Stimulated activated CD4-positive, alpha-beta T cell treated with anti-CD3 and anti-CD28 coated beads, Interleukin-4, amount 100 ng/mL, for 4 hours (primary cell): ENCODE data around the gene SAP30BP.
A peak's percentile ranks its signal among the peaks of the same experiment; 100 is the strongest.

ENCODE experiments used
- DNase-seq, 2 experiments: peaks; one replicate each; pipeline ENCODE4 v3.0.0-alpha.2; 2020

SAP30BP gene

DNA sequence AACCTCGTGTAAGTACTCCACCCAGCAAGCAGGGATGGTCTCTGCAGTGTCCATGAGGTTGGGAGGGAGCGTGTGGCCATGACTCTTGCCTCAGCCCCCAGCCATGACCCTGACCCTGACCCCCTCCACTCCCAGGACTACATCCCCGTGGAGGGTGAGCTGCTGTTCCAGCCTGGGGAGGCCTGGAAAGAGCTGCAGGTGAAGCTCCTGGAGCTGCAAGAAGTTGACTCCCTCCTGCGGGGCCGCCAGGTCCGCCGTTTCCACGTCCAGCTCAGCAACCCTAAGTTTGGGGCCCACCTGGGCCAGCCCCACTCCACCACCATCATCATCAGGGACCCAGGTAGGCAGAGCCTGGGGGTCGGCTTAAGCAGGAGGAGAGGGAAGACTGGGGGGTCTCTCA is 81.6 kb downstream of the SAP30BP start:
- DNase-seq = no peak

DNA sequence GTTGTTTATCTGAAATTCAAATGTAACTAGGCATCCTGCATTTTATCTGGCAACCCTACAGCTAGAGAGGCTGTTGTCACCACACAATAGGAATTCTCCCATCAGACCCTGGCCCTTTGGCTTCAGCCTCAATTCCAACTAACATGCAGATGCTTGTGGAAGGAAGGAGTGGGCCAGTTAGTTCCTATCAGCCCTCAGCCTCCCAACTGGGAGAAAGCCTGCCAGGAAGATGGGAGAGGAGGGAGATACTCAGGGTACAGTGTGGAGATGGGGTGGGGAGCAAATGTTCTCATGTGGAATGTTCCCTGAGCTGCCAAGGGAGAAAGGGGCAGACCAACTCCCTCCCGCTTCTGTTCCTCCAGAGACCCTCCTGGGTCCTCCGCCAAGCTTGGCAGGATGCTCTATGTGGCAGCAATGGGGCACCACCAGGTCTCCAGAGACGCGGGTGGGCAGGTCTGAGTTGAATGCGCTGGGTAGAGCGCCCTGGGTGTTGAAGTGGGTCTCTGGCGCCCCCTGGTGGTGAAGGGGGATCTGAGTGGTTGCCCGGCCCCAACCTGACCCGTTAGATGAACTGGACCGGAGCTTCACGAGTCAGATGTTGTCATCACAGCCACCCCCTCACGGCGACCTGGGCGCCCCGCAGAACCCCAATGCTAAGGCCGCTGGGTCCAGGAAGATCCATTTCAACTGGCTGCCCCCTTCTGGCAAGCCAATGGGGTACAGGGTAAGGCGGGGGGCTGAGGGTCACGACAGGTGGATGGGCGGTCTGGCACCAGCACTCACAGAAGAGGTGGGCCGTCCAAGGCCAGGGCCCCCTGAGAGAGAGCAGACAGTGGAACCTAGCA is 82.6 kb downstream of the SAP30BP start:
- peak; percentile 75 to 92 for DNase-seq

DNA sequence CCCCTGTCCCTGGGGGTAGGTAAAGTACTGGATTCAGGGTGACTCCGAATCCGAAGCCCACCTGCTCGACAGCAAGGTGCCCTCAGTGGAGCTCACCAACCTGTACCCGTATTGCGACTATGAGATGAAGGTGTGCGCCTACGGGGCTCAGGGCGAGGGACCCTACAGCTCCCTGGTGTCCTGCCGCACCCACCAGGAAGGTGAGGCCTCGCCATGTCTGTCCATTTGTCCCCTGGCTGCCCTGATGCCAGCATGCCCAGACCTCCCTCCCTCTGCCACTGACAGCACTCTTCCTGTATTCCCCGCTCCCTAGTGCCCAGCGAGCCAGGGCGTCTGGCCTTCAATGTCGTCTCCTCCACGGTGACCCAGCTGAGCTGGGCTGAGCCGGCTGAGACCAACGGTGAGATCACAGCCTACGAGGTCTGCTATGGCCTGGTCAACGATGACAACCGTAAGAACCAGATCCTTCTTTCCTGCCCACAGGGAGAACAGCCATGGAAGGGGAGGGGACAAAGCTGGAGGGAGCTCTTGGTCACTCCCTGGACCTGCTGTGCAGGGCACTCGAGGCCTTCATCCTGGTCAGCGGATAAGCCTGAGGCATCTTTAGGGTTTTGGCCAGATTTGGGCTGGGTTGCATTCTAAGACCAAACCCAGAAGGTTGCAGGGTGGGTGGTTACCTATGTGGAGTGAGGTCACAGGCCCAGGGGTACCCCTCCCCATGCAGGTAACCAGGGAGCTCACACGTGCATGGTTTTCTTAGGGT is 83.7 kb downstream of the SAP30BP start:
- DNase-seq = no peak

DNA sequence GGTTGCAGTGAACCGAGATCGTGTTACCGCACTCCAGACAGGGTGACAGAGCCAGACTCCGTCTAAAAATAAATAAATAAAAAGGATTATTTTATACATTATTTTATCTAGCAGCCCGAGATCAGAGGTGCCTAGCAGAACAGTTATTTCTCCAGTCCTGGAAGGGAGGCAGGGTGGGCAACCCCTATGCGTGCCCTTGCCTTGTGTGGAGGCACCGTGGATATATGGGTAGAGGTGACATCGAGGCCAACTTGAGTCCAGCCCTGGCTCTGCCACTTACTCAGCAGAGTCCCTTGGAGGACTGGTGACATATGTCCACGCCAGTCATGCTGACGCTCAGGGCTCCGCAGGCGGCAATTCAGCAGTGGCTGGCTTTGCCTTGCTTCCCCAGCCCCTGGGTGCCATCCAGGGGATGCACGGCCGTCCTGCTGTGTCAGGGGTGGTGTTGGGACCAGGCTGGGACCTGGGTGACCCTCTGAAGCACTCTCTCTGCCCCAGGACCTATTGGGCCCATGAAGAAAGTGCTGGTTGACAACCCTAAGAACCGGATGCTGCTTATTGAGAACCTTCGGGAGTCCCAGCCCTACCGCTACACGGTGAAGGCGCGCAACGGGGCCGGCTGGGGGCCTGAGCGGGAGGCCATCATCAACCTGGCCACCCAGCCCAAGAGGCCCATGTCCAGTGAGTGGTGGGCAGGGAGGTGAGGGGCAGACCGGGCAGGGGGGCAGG is 84.7 kb downstream of the SAP30BP start:
- no peak for DNase-seq

DNA sequence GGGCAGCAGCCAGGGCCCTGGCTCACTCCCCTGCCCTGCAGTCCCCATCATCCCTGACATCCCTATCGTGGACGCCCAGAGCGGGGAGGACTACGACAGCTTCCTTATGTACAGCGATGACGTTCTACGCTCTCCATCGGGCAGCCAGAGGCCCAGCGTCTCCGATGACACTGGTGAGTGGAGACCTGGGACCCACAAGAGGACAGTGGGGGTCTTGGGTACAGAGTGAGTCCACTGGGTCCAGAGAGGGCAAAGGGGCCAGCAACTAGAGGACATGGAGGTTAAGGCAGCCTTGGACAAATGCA is 85.2 kb downstream of the SAP30BP start:
- DNase-seq = no peak

DNA sequence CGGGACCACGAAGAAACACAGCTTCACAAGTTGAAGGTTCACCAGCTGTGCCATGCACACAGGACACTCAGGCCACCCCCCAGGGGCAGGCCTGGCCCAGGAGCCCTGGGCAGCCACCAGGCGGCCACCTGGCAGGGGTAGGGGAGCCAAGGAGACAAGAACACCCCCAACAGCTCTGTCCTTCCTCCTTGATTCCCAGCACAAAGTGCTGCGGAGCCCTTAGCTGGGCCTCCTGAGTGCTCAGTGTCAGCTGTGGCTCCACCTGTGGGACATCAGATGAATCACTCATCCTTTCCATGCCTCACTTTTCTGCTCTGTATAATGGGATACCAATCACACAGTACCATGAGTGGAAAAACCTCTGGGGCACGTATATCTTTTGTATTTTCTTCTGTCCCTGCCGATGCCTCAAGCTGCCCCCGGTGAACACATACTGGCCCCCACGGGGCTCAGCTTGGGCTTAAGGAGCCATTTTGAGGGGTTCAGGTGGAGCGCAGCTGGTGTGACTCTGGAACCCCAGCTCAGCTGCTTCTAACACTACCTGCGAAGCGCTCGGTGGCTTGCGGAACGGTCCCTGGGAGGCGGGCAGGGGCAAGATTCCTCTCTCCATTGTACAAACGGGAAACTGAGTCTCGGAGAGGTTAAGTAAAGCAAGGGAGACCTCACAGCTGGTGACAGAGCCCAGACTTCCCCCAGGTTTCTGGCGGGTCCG is 85.8 kb downstream of the SAP30BP start:
- no peak for DNase-seq

DNA sequence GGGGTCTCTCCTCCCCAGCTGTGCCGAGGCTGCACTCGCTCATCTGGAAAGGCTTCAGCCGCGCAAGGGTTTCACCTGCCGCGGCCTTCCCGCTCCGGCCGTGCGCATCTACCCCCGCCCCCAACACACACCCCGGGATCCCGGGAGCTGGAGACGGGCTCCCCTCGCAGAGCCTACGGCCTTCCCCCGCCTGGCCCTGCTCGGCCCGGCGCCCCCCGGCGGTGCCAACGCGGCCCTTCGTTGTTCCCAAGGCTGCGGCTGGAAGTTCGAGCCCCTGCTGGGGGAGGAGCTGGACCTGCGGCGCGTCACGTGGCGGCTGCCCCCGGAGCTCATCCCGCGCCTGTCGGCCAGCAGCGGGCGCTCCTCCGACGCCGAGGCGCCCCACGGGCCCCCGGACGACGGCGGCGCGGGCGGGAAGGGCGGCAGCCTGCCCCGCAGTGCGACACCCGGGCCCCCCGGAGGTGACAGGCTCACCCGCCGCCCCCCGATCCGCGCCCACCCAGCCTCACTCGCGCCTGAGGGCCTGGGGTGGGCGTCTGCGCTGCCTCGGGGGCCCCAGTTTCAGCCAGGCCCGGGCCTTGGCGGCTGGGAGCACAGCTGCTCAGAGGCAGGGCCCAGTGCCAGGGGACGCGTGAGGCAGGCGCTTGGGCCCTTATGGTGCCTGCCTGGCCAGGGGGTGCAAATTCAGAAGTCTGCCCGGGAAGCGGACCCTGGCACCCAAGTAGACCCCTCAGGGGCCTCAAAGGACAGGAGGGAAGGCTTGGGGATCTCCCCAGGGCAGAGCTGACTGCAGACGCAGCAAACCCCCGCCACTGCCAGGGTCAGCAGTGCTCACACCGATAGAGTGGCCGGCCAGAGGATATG is 86.6 kb downstream of the SAP30BP start:
- DNase-seq = peak; percentile 65 to 76

DNA sequence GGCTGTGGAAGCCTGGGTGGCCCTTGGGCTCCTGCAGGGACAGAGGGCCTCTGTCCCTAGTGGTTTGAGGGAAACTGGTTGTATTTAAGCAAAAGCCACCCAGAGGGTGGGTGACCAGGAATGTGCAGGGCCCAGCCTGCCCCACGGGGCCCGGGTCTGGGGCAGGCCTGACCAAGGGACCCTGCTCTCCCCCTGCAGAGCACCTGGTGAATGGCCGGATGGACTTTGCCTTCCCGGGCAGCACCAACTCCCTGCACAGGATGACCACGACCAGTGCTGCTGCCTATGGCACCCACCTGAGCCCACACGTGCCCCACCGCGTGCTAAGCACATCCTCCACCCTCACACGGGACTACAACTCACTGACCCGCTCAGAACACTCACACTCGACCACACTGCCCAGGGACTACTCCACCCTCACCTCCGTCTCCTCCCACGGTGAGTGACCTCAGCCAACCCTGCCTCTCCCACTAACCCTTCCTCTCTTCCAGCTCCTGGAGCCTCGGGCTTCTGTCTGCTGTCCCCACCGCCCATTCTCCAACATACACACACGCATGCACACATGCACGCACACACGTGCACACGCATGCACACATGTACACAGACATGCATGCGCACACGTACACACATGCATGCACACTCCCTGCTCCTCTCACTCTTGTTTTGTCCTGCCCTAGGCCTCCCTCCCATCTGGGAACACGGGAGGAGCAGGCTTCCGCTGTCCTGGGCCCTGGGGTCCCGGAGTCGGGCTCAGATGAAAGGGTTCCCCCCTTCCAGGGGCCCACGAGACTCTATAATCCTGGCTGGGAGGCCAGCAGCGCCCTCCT is 87.5 kb downstream of the SAP30BP start:
- DNase-seq = no peak

DNA sequence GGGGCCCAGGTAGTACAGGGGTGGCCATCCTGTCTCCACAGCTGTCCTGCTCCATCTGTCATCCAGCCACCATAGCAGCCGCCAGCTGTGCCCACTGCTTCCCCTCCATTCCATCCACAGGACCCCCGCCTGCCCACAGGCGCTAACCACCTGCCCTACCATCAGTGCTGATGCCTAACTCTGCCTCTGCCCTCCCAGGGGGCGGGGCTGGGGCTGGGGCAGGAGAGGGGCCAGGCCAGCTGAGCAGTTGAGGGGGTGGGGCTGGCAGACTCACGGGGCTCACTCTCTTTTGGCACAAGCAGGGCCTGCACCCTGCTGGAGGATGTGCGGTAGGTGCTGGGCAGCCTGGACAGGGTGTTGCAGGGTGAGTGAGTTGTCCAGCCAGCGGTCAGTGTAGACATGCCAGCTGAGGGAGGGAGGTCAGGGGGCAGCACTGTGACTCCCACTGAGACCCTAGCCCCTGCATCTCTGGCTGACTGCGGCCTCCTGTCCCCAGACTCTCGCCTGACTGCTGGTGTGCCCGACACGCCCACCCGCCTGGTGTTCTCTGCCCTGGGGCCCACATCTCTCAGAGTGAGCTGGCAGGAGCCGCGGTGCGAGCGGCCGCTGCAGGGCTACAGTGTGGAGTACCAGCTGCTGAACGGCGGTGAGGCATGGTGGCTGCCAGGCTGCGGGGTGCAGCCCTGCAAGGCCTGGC is 88.2 kb downstream of the SAP30BP start:
- DNase-seq = no peak

DNA sequence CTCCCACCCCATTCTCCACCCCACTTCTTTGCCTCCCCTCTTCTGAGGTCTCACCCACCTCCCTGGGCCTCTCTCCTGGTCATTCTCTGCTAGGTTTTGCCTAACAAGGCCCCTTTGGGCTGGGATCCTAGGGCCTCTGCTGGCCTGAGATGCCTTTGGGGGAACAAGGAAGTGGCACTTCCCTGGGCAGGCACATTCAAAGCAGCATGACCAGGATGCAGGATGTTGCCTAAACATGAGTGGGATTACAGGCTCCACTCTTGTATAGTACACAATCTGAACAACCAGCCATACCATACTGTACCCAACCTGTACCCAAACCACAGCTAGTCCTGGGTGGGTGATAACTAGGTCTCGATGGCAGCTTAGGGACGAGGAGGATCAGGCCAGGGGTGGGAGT is 88.9 kb downstream of the SAP30BP start:
- no peak for DNase-seq

DNA sequence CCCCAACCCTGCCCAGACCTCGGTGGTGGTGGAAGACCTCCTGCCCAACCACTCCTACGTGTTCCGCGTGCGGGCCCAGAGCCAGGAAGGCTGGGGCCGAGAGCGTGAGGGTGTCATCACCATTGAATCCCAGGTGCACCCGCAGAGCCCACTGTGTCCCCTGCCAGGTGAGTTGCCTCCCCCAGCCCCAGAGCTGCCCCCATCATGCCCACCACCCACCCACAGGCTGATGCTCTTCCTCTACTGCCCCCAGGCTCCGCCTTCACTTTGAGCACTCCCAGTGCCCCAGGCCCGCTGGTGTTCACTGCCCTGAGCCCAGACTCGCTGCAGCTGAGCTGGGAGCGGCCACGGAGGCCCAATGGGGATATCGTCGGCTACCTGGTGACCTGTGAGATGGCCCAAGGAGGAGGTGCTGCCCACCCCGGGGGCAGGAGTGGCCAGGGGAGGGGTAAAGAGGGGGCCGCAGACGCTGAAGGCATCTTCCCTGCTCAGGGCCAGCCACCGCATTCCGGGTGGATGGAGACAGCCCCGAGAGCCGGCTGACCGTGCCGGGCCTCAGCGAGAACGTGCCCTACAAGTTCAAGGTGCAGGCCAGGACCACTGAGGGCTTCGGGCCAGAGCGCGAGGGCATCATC is 89.4 kb downstream of the SAP30BP start:
- no peak for DNase-seq

DNA sequence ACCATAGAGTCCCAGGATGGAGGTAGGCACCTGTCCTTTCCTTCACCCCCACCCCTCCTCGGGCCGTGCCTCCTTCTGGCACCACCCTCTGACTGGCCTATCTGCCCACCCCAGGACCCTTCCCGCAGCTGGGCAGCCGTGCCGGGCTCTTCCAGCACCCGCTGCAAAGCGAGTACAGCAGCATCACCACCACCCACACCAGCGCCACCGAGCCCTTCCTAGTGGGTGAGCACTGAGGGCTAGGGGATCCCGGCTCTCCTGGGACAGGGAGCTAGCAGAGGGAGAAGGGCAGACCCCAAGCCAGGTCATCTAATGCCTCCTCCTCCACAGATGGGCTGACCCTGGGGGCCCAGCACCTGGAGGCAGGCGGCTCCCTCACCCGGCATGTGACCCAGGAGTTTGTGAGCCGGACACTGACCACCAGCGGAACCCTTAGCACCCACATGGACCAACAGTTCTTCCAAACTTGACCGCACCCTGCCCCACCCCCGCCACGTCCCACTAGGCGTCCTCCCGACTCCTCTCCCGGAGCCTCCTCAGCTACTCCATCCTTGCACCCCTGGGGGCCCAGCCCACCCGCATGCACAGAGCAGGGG is 90.0 kb downstream of the SAP30BP start:
- DNase-seq = no peak
